Omental fat pad (tissue), 4 donors: ENCODE results near the gene AFF3. TPM values are rescaled to one million over a fixed set of nuclear protein-coding genes. Genes with fewer than 3 reads are reported as not detected.
"Not testable (repeated sequence)": the region's sequence is repeated elsewhere in the genome, so short reads cannot be mapped to it uniquely, and the experiment has no call there.

Experiments used
- ATAC-seq: fragments of 150-250 bp; one replicate; pipeline ENCODE4 v1.9.1; 2016; ENCODE audit warnings: mild to moderate bottlenecking, moderate library complexity; ENCODE audit not compliant: low FRiP score
- DNase-seq: peaks from one replicate; pipeline ENCODE4 v3.0.0-alpha.2; 2019; ENCODE audit warnings: low spot score
- CTCF ChIP-seq, 3 donors: fragments of 450-650 bp; IDR thresholded peaks; one replicate each; pipeline ENCODE4 v1.5.1; 2016 to 2017; ENCODE audit warnings: antibody characterized with exemption in 3 of 3, mild to moderate bottlenecking in 3 of 3, moderate library complexity in 2 of 3
- total RNA-seq, 4 donors: library from RNA; depleted of rRNA; stranded (reverse); fragments of >200 nt; gene quantifications; one replicate each; pipeline ENCODE4 v1.1.0, GENCODE V29; 2016

Gene AFF3
- total RNA-seq, 4 donors from 2014 or later, result 1.4 to 6.0 (median 2.7) TPM

- DNase-seq (no peak), ATAC-seq (no peak)
- no peak for TF ChIP-seq CTCF (IDR thresholded peaks at IDR 0.05)
Measured at GRCh38 chr2:99940963-99941362, 201.4 kb downstream of the AFF3 start.

- DNase-seq, result no peak
- no peak for TF ChIP-seq CTCF (IDR thresholded peaks at IDR 0.05)
- ATAC-seq, result no peak
Measured at GRCh38 chr2:99939135-99939534, 203.3 kb downstream of the AFF3 start.

GRCh38 chr2:99938250-99938649 is 204.1 kb downstream of the AFF3 start:
- no peak for TF ChIP-seq CTCF (IDR thresholded peaks at IDR 0.05)
- no peak for DNase-seq

GRCh38 chr2:99936065-99936464 is 206.3 kb downstream of the AFF3 start:
- ATAC-seq (no peak), DNase-seq (no peak)
- no peak for TF ChIP-seq CTCF (IDR thresholded peaks at IDR 0.05)

More at GRCh38 chr2:99938250-99938649, 204.1 kb downstream of the AFF3 start:
- ATAC-seq, result no peak

GRCh38 chr2:99935662-99936061 is 206.7 kb downstream of the AFF3 start:
- DNase-seq (no peak), ATAC-seq (no peak)
- no peak for TF ChIP-seq CTCF (IDR thresholded peaks at IDR 0.05)

- ATAC-seq, result no peak
- no peak for DNase-seq
- TF ChIP-seq CTCF (IDR thresholded peaks at IDR 0.05), result no peak
Measured at GRCh38 chr2:99933894-99934650, 208.3 kb downstream of the AFF3 start.

GRCh38 chr2:99933491-99933890 is 208.9 kb downstream of the AFF3 start:
- not testable (repeated sequence) for DNase-seq, ATAC-seq
